22Rv1 (cell line): ENCODE measurements around the gene PLEKHA5.

Experiments used
- H3K27ac ChIP-seq: fragments of 450-650 bp; 2 replicates; pipeline ENCODE4 v1.5.1; 2017
- CTCF ChIP-seq: fragments of 450-650 bp; IDR thresholded peaks from 2 replicates; pipeline ENCODE4 v1.5.1; 2017; ENCODE audit warnings: mild to moderate bottlenecking
- ZFX ChIP-seq: fragments of 450-650 bp; IDR thresholded peaks from 2 replicates; pipeline ENCODE4 v1.6.1; 2017; ENCODE audit warnings: antibody characterized with exemption, borderline replicate concordance

PLEKHA5 gene

GRCh38 chr12:19288161-19288560, 158.6 kb downstream of the PLEKHA5 start:
- H3K27ac ChIP-seq = no peak overlapping the region
- TF ChIP-seq CTCF = no peak
- TF ChIP-seq ZFX = no peak

- no peak overlapping the region for H3K27ac ChIP-seq
- TF ChIP-seq ZFX (no peak), CTCF (peak; percentile 93)
Observed at GRCh38 chr12:19288603-19289244, 159.2 kb downstream of the PLEKHA5 start.

DNA sequence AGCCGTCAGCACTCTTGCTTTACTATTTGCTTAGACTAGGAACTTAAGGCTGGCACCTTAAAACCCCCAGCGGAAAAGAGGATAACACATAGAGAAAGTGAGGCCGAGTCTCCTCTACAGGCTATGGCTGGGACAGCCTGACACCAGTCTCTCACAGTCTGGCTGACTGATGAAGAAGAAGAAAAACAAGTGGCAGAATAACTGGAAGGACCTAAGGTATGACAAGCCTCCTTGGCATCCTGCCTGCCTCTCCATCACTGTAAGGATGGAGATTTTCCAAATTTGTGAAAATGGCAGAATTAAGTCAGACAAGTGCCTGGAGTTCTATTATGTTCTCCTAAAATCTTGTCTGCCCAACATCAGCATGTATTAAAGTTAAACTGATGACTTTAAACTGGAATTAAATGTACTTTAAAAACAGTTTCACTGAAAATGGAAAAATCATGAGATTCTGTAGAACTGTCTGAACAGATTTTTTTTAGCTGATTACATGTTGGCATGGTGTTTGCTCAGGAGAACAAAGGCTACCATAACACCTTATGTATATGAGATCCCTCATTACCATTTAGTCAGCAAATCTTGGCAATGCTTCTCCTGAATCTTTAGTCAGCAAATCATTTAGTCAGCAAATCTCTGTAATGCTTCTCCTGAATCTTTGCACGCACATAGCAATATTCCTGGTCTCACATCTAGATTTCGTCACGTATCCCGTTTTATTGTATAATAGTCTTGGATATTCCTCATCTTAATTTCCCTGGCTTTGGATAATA, 169.5 kb downstream of the PLEKHA5 start:
- TF ChIP-seq CTCF (no peak), ZFX (no peak)
- H3K27ac ChIP-seq = no peak overlapping the region

- no peak overlapping the region for H3K27ac ChIP-seq
- no peak for TF ChIP-seq CTCF
- no peak for TF ChIP-seq ZFX
Observed at GRCh38 chr12:19299765-19300164, 170.2 kb downstream of the PLEKHA5 start.

DNA sequence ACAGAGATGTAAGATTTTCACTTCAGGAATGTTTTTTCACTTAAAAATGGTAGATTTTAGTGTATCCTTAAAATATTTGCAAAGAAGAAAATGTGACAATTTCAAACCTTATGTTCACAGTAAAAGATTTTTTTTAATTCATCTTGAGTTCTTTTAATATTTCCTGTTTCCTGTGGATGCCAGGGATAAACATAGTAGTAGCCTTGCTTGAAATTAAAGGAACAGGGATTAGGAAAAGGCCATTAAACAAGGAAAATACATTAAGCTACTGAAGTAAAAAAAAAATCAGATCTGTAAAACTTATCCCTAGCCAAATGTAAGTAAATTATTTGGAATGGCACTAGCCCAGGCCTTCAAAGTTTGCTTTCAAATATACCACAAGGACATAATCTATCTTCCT, 171.7 kb downstream of the PLEKHA5 start:
- TF ChIP-seq ZFX (no peak), CTCF (no peak)
- H3K27ac ChIP-seq = no peak overlapping the region

DNA sequence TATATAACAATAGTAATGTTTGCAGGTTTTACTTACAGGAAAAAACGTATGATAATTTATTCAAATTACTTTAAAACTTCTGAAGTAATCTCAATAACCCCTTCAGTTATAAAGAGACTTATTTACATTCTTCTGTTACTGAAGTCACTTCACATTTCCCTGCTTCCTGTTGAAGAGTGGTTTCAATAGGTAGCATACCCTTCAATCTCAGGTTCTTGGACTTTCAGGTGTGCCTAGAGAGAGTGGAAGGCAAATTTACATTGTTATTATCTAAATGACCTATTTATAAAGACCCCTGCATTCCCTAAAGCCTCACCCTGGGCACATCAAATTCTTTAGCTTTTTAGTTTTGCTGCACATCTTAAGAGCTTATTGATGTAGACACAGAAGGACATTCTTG, 172.2 kb downstream of the PLEKHA5 start:
- no peak overlapping the region for H3K27ac ChIP-seq

More for the DNA sequence above, 172.2 kb downstream of the PLEKHA5 start:
- TF ChIP-seq CTCF (no peak), ZFX (no peak)
